NCI-H1092 treated with DMSO at 0.1 percent for 48 hours (cell line): ENCODE measurements around the gene SNX20.

Experiments
- DNase-seq: peaks from one replicate; lab custom pipeline; 2025; lab: John Stamatoyannopoulos, UW

Gene SNX20

GRCh38 chr16:50634947-50635346, 46.2 kb downstream of the SNX20 start:
- no peak for DNase-seq

DNA sequence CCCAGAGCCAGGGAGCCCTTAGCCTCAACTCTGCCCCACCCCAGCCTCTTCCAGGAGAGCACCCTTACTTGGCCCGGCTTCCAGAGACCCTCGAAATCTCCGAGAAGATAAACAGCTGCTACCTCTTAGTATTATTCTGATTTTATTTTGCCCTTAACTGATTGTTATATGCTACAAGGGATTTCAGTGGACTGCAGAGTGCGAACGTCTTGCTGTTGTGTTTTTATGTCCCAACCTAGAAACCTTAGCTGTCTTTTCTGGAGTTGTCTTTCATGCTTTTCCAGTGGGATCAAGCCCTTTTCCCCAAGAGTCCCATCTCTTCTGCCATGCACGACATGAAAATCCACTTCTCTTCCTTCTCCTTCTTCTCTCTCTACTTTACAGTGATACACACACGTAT, 47.0 kb downstream of the SNX20 start:
- DNase-seq, result no peak

GRCh38 chr16:50632927-50633800, 47.9 kb downstream of the SNX20 start:
- no peak for DNase-seq

DNA sequence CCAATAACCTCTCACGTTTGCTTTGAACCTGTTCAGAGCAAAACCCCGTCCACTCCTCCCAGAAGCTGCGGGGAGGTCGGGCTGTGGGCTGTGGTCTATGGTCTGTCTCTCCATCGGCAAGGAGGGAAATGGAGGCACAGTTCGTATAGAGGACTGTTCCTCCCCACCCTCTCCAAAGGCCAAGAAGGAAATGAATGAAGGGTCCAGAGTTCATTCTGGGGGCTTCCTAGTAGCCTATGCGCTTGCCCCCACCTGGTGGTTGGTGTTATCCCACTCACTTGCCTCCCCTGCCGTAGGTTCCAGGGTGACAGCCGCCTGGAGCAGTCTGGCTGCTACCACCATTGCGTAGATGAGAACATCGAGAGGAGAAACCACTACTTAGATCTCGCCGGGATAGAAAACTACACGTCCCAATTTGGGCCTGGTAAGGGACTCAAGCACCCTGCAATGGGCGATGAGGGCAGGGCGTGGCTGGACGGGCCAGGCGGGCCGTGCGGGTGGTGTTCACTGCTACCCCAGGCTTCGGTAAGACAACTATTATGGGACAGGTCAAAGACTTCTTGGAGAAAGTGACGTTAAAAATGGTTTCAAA, 49.0 kb downstream of the SNX20 start:
- DNase-seq, result no peak

- no peak for DNase-seq
These were observed 49.7 kb downstream of the SNX20 start for GRCh38 chr16:50631249-50631984.

DNA sequence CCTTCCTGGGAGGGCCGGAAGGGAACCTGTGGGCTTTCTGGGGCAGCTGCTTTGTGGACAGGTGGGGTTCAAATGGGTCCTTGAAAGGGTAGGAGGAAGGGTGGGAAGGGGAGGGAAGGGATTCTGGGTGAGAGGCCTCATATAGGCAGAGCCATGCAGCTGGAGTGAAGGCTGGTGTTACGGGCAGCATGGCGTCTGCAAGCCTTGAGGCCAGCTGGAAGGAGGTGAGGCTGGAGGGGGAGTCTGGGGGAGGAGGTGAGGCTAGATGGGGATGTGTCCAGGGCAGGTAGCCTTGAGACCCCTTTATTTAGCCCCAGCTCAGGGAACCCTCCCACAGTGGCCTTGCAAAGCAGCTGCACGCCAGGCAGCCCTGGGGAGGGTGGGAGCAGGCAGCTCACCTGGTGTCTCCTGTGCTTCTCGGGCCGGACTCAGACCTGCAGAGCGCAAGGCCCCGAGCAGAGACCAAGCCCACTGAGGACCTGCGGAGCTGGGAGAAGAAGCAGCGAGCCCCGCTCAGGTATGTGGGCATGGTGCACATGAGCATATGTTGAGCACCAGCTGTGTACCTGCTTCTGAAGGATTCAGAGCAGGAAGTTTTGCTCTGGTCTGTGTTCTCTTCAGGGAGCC, 50.6 kb downstream of the SNX20 start:
- no peak for DNase-seq

GRCh38 chr16:50629334-50629733, 51.8 kb downstream of the SNX20 start:
- DNase-seq, result no peak

DNA sequence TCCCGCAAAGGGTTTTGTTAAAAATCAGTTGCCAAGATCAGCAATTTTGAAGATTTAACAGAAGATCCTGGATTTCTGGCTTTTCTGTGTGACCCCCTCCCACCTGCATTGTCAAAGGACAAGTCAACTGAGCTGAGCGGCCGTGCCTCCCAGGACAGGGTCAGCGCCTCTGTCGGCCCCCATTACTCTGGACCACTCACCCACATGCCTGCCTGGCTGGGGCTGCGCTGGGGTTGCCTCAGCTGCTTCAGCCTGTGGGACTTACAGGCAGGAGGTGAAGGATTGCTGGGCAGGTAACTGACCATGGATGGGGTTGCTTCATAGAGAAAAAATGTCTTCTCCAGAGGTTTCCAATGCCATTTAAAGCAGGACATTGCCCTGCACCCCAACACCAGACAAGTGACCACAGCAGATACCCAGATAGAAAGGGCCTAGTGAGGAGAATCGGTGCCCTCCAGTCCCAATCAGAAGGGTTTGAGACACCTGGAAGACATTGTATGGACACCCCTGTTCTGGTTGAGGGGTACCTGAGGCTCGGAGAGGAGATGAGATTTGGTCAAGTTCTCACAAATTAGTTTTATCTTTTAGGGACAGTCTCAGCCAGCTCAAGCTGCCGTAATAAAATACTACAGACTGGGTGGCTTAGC, 52.8 kb downstream of the SNX20 start:
- DNase-seq, result no peak

- DNase-seq, result peak; percentile 41
These were observed 53.7 kb downstream of the SNX20 start for GRCh38 chr16:50627419-50627818.

GRCh38 chr16:50626868-50627267, 54.2 kb downstream of the SNX20 start:
- DNase-seq, result no peak

DNA sequence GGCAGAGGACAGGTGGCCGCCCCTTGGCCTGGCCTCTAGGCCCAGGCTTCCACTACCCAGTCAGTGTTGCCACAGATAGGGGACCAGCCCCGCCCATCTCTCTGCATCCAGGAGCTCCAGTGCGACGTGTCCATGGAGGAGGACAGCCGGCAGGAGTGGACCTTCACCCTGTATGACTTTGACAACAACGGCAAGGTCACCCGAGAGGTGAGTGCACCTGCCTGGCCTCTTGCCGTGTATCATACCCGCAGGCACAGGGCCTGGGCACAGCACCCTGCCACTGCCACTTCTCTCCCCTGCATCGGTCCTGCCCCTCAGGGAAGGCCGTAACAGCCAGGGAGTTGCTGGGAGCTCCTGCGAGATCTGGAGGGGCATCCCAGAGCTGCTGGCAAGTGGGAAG, 55.7 kb downstream of the SNX20 start:
- DNase-seq, result no peak

DNA sequence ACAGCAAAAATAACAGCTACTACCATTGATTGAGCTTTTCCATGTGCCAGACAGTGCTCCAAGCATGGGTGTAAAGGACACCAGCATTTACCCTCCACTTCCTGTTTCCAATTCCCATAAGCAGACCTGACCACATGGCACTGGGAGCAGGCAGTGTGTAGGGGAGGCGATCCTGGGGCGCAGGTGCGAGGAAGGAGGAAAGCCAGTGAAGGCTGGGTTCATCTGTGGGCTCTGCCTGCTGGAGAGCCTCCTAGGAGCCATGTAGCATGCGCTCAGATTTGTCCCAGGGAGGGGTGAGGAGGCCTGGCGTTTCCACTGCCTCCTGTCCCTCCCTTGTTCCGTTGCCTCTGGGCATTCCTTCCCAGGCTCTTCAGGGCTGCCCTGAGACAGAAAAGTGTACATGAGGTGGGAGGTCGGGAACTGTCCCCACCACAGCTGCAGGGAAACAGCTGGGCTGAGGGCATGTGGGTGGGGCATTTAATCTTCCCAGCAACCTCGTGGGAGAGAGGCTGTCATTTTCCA, 56.6 kb downstream of the SNX20 start:
- no peak for DNase-seq

DNA sequence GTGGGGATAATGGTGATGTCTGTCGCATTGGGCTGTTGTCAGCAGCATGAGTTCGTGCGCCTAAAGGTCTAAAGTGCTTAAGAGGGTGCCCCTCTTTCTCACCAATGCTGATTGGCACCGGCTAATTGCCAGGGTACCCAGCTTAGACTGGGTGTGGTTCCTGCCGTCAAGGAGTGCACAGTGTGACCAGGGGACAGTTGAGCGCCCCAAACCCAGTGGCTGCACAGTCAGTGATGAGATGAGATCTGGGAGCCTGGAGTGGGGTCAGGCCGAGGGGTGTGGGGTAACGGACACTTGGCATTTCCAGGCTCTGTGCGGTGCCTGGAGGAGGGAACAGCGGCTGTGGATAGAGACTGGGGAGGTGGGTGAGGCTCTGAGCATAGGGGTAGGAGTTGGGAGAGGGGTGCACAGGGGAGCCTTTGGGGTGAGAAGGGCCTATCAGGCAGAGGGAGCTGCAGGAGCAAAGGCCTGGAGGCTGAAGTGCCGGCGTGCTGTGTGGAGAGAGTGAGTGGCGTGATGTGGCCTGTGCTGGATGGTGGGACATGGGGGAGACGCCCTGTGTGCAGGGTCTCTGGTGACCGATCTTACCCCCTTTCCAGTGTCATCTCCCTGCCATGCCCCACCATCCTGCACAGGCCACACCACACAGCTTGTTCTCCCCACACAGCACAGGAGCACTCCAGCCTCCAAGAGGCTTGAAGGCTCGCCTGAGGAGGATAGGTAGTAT, 58.3 kb downstream of the SNX20 start:
- DNase-seq, result no peak

- no peak for DNase-seq
These were observed 59.1 kb downstream of the SNX20 start for GRCh38 chr16:50622029-50622428.
